IPS-11a (cell line): ENCODE measurements around the gene BAHCC1.

Experiments
- H3K4me3 ChIP-seq: one replicate; pipeline ENCODE4 v1.5.1; 2013; ENCODE audit warnings: low read depth, low read length, control low read depth

BAHCC1 gene

GRCh38 chr17:81459224-81459623, 64.0 kb downstream of the BAHCC1 start:
- no peak overlapping the region for H3K4me3 ChIP-seq

GRCh38 chr17:81459864-81460263, 64.6 kb downstream of the BAHCC1 start:
- no peak overlapping the region for H3K4me3 ChIP-seq

DNA sequence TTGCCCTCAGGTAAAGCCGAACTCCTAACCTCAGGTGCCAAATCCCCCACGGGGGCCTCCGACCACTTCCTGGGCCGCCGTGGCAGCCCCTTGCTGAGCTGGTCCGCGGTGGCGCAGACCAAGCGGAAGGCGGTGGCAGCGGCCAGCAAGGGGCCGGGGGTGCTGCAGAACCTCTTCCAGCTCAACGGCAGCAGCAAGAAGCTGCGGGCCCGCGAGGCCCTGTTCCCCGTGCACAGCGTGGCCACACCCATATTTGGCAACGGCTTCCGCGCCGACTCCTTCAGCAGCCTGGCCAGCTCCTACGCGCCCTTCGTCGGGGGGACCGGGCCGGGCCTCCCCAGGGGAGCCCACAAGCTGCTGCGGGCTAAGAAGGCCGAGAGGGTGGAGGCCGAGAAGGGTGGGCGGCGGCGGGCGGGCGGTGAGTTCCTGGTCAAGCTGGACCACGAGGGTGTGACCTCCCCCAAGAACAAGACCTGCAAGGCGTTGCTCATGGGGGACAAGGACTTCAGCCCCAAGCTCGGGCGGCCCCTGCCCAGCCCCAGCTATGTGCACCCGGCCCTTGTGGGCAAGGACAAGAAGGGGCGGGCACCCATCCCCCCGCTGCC, 65.7 kb downstream of the BAHCC1 start:
- no peak overlapping the region for H3K4me3 ChIP-seq

GRCh38 chr17:81461607-81462500, 66.6 kb downstream of the BAHCC1 start:
- H3K4me3 ChIP-seq: no peak overlapping the region

- no peak overlapping the region for H3K4me3 ChIP-seq
Observed at GRCh38 chr17:81462506-81463125, 67.4 kb downstream of the BAHCC1 start.

- no peak overlapping the region for H3K4me3 ChIP-seq
Observed at GRCh38 chr17:81463506-81463905, 68.2 kb downstream of the BAHCC1 start.

GRCh38 chr17:81464586-81464985, 69.3 kb downstream of the BAHCC1 start:
- no peak overlapping the region for H3K4me3 ChIP-seq

GRCh38 chr17:81465910-81466309, 70.7 kb downstream of the BAHCC1 start:
- H3K4me3 ChIP-seq: no peak overlapping the region

DNA sequence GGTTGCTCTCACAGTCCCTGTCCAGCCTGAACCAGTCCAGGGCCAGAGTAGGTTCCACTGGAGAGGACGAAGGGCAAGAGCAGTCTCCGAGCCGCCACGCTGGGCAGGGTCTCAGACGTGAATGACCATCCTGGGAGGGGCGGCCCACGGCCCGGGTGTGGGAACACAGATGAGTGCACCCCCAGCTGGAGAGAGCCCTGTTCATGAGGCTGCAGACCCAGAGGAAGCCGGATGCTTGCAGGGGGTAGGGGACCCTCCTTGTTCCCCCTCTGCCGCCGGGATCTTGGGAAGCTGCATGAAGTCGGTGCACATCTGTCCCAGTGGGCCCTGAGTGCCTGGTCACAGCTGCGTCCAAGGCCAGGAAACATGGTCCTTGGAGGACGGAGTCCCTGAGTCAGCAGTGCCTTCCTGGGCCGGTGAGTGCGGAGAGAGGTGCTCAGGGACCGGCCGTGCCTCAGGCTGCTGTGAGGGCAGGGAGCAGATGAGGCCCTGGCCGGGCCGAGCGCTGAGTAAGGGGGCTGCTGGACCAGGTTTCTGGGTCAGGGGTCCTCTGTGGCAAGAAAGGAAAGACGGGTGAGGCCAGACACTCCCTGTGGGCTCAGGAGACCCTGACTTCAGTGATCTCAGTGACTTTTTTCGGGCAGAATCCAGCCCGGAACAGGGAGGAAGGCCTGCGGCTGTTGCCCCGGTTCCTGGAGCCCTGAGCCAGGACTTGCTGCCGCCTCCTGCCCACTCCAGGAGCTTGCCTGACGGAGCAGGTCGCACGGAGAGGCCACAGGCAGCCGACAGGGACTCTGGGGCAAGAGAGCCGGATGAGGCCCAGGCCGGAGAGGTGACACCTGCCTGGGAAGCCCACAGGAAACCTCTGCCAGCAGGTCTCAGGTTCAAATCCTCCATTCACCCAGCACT, 71.6 kb downstream of the BAHCC1 start:
- no peak overlapping the region for H3K4me3 ChIP-seq

GRCh38 chr17:81468111-81468769, 73.0 kb downstream of the BAHCC1 start:
- no peak overlapping the region for H3K4me3 ChIP-seq

DNA sequence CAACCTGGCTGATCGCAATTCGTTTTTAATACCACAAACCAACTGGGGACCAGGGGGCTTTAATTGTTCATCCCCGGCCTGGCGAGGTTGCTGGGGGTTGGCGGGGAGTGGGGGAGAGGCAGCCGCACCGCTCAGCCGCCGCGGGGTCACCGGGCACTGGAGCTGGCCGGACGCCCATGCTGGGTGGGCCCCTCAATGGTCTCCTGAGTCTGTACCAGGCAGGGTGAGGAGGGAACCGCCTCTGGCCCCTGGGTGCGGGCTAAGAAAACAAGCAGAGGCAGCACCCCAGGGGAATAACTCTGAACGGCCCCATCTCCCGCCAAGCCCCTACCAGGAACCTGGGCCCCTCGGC, 73.5 kb downstream of the BAHCC1 start:
- H3K4me3 ChIP-seq: no peak overlapping the region

- H3K4me3 ChIP-seq: no peak overlapping the region
Observed at GRCh38 chr17:81469266-81469665, 74.0 kb downstream of the BAHCC1 start.

DNA sequence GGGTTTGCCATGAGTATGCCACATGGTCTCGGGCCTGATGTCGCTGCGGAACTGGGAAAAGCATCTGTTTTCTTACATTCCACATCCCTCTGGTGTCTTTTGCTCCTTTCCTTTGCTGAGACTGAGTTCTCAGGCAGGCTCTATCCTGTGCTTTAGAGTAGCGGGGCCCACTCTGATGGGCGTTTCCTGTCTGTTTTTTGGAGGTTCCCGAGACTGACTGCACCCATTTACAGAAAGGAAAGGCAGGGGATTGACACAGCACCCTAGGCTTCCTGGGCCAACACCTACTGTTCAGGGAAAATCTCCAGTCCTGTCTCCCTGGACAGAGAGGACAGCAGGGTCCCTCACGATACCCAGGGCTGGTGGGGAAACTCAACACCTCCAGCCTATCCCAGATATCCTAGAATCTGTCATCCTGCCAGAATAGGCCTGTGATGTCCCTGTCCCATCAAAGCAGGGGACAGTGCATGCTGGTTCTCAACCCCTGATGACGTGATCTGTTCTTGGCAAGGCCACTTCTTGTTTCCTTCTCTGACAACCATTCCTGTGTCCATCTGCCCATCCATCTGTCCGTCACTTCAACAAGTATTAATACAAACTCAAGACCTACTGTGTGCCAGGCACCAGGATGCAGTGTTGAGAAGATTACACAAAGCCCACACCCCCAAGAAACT, 75.2 kb downstream of the BAHCC1 start:
- H3K4me3 ChIP-seq: no peak overlapping the region

DNA sequence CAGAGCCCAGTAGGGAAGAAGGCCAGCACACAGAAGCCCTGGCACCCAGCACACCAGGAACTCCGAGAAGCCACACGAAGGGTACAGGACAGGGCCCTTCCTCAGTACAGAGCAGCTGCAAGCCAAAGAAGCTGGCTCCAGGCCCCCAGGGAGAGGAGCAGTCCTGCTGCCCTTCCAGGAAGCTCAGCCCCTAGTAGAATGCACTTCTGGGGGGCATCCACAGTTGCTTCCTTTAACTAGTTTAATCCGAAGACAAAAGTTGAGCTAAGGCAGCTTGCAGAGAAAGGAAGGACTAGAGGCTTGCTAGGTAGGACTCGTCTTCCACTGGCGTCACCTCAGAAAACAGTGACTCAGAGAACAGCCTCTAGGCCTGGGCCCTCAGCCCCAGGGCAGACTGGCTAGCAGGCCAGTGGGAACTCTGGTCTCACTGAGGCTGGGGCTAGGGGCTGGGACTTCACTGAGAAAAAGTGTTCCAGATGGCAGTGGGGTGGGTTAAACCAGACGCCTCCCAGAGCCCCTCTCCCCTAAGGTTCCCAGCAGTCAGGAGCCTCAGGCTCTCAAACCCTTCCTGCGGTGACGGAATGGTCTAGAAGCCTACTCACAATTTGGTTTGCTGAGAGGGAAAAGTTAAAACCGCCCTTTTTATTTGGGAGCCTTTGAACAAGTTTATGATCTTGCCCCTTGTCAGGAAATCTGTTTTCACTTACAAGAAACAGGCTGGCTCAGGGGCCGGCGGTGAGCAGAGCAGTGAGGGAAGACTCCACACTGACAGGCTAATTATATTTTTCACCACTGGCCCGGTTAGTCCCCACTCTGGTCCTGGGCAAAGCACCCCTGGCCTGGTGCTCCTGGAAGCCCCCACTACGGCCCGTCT, 75.9 kb downstream of the BAHCC1 start:
- H3K4me3 ChIP-seq: no peak overlapping the region

GRCh38 chr17:81471818-81472456, 76.7 kb downstream of the BAHCC1 start:
- H3K4me3 ChIP-seq: no peak overlapping the region

- no peak overlapping the region for H3K4me3 ChIP-seq
Observed at GRCh38 chr17:81473019-81473418, 77.8 kb downstream of the BAHCC1 start.

- H3K4me3 ChIP-seq: no peak overlapping the region
Observed at GRCh38 chr17:81474958-81475357, 79.7 kb downstream of the BAHCC1 start.

- no peak overlapping the region for H3K4me3 ChIP-seq
Observed at GRCh38 chr17:81476097-81476496, 80.8 kb downstream of the BAHCC1 start.

DNA sequence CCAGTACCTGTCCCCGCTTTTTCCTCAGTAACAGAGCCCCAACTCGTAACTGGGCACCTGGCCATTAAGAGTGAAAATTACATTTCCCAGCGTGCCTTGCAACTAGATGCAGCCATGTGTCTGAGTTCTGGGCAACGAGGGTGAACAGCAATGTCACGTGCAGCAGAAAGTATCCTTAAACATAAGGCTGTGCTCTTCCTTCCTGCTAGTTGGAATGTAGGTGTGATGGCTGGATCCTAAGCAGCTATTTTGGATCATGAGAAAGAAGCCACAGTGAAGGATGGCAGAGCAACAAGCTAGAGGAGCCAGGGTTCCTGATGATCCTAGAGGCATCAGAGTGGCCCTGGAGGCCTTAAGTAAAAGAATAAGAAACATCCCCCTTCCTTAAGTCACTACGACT, 81.4 kb downstream of the BAHCC1 start:
- H3K4me3 ChIP-seq: no peak overlapping the region
